ENCODE data around the gene CALHM6. TPM values are rescaled to one million over a fixed set of nuclear protein-coding genes. Genes with fewer than 3 reads are reported as not detected.

The CALHM6 gene
- total RNA-seq, 1 experiment from 2014 or later: not detected

DNA sequence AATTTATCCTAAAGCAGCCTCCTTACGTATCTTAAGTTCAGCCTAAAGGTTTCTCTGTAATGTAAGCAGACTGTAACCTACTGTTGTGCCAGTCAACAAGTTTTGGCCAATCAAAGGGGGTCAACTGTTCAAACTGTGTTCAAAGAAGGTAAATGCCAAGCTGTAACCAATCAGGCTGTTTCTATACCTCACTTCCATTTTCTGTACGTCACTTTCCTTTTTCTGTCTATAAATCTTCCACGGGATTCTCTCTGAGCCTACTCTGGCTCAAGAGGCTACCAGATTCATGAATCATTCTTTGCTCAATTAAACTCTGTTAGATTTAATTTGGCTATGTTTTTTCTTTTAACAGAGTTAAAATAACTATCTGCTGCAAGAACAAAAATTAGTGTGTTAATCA, 5.1 kb upstream of the CALHM6 start:
- H3K9me3 Mint-ChIP-seq (ENCODE audit: unreplicated experiment): no peaks in the 10 kb centered on the region
- peaks cover 18% of the 10 kb centered on the region for H3K27me3 Mint-ChIP-seq (ENCODE audit: insufficient read depth, unreplicated experiment)
- CTCF ChIA-PET: no interaction called here
- no peak for DNase-seq
- no peak overlapping the region for H3K4me3 Mint-ChIP-seq (ENCODE audit: unreplicated experiment)
- H3K4me3 ChIP-seq (ENCODE audit: low read depth, low read length): no peak overlapping the region
- no peaks in the 10 kb centered on the region for H3K27me3 ChIP-seq (replicated peaks; ENCODE audit: control insufficient read depth, insufficient read depth, low read length)
- intact Hi-C loops (cut with micrococcal nuclease; ENCODE audit: unreplicated experiment): no loop called here
- POLR2A ChIA-PET: no interaction called here
- TF ChIP-seq CTCF (IDR thresholded peaks at IDR 0.05; ENCODE audit: insufficient read depth in 1 of 2, low read depth in 1 of 2, low read length in 1 of 2, severe bottlenecking in 1 of 2, unreplicated experiment in 1 of 2): no peak
- no peaks in the 10 kb centered on the region for H3K9me3 ChIP-seq
- H3K27ac Mint-ChIP-seq (ENCODE audit: unreplicated experiment): no peak overlapping the region
- H3K4me1 Mint-ChIP-seq (ENCODE audit: low read depth, unreplicated experiment): no peaks in the 10 kb centered on the region
- H3K4me1 ChIP-seq: no peaks in the 10 kb centered on the region
- BruUV-seq (replicated peaks): no TSS peak
- no peaks in the 10 kb centered on the region for H3K36me3 ChIP-seq (ENCODE audit: control insufficient read depth, insufficient read depth, low read length)
- no peaks in the 10 kb centered on the region for H3K36me3 Mint-ChIP-seq (ENCODE audit: insufficient read depth, unreplicated experiment)

- Histone ChIP-seq H3K27me3 (replicated peaks; ENCODE audit: control insufficient read depth, insufficient read depth, low read length) (no peaks in the 10 kb centered on the region), H3K36me3 (ENCODE audit: control insufficient read depth, insufficient read depth, low read length) (no peaks in the 10 kb centered on the region), H3K4me3 (ENCODE audit: low read depth, low read length) (no peak overlapping the region), H3K9me3 (no peaks in the 10 kb centered on the region), H3K4me1 (no peaks in the 10 kb centered on the region)
- TF ChIP-seq CTCF (IDR thresholded peaks at IDR 0.05; ENCODE audit: insufficient read depth in 1 of 2, low read depth in 1 of 2, low read length in 1 of 2, severe bottlenecking in 1 of 2, unreplicated experiment in 1 of 2): no peak
- intact Hi-C loops (cut with micrococcal nuclease; ENCODE audit: unreplicated experiment): no loop called here
- Mint-ChIP-seq H3K27ac (ENCODE audit: unreplicated experiment) (no peak overlapping the region), H3K4me3 (ENCODE audit: unreplicated experiment) (no peak overlapping the region), H3K4me1 (ENCODE audit: low read depth, unreplicated experiment) (no peaks in the 10 kb centered on the region), H3K27me3 (ENCODE audit: insufficient read depth, unreplicated experiment) (peaks cover 19% of the 10 kb centered on the region), H3K9me3 (ENCODE audit: unreplicated experiment) (no peaks in the 10 kb centered on the region), H3K36me3 (ENCODE audit: insufficient read depth, unreplicated experiment) (no peaks in the 10 kb centered on the region)
- no TSS peak for BruUV-seq (replicated peaks)
- ChIA-PET CTCF (no interaction called here), POLR2A (no interaction called here)
- DNase-seq: no peak
Observed at GRCh38 chr6:116456927-116457326, 4.2 kb upstream of the CALHM6 start.

GRCh38 chr6:116458264-116458663, 2.9 kb upstream of the CALHM6 start:
- H3K27ac Mint-ChIP-seq (ENCODE audit: unreplicated experiment): no peak overlapping the region
- no TSS peak for BruUV-seq (replicated peaks)
- H3K27me3 Mint-ChIP-seq (ENCODE audit: insufficient read depth, unreplicated experiment): peaks cover 18% of the 10 kb centered on the region
- no peak overlapping the region for H3K4me3 Mint-ChIP-seq (ENCODE audit: unreplicated experiment)
- intact Hi-C loops (cut with micrococcal nuclease; ENCODE audit: unreplicated experiment): no loop called here
- H3K9me3 Mint-ChIP-seq (ENCODE audit: unreplicated experiment): no peaks in the 10 kb centered on the region
- TF ChIP-seq CTCF (IDR thresholded peaks at IDR 0.05; ENCODE audit: insufficient read depth in 1 of 2, low read depth in 1 of 2, low read length in 1 of 2, severe bottlenecking in 1 of 2, unreplicated experiment in 1 of 2): no peak
- no peak for DNase-seq
- ChIA-PET CTCF (no interaction called here), POLR2A (no interaction called here)
- Histone ChIP-seq H3K27me3 (replicated peaks; ENCODE audit: control insufficient read depth, insufficient read depth, low read length) (no peaks in the 10 kb centered on the region), H3K4me3 (ENCODE audit: low read depth, low read length) (no peak overlapping the region), H3K36me3 (ENCODE audit: control insufficient read depth, insufficient read depth, low read length) (no peaks in the 10 kb centered on the region), H3K9me3 (no peaks in the 10 kb centered on the region), H3K4me1 (no peaks in the 10 kb centered on the region)
- no peaks in the 10 kb centered on the region for H3K36me3 Mint-ChIP-seq (ENCODE audit: insufficient read depth, unreplicated experiment)
- H3K4me1 Mint-ChIP-seq (ENCODE audit: low read depth, unreplicated experiment): no peaks in the 10 kb centered on the region
